ENCODE measurements around the gene AOAH. TPM values are rescaled to one million over a fixed set of nuclear protein-coding genes. Genes with fewer than 3 reads are reported as not detected.

Gene AOAH
- total RNA-seq, 4 donors from 2014 or later, result 0.68 to 12.0 (median 4.8) TPM

GRCh38 chr7:36571190-36571560 is 153.1 kb downstream of the AOAH start:
- Histone ChIP-seq H3K36me3 (no peaks in the 10 kb centered on the region), H3K27ac (no peak overlapping the region), H3K4me1 (peaks cover 0 to 12% (median 4%) of the 10 kb centered on the region in 3 donors), H3K9me3 (no peaks in the 10 kb centered on the region), H3K27me3 (no peaks in the 10 kb centered on the region), H3K4me3 (no peak overlapping the region)
- intact Hi-C loops (cut with DNase I), result no loop called here
- no peak for DNase-seq
- WGBS, 2 donors, result 0% methylated on average over 1 of the region's 1 CpG
- TF ChIP-seq POLR2A (IDR thresholded peaks at IDR 0.05) (no peak), CTCF (IDR thresholded peaks at IDR 0.05) (no peak)

GRCh38 chr7:36570528-36571189 is 153.6 kb downstream of the AOAH start:
- H3K27ac ChIP-seq, result no peak overlapping the region
- TF ChIP-seq CTCF (IDR thresholded peaks at IDR 0.05) (no peak), POLR2A (IDR thresholded peaks at IDR 0.05) (no peak)
- WGBS, 2 donors, result 72% methylated on average over 11 of the region's 11 CpGs
- no peak for DNase-seq
- H3K4me1 ChIP-seq, result peaks cover 0 to 17% (median 7%) of the 10 kb centered on the region in 3 donors
- H3K4me3 ChIP-seq, result no peak overlapping the region
- intact Hi-C loops (cut with DNase I), result no loop called here
- no peaks in the 10 kb centered on the region for H3K9me3 ChIP-seq
- H3K27me3 ChIP-seq, result no peaks in the 10 kb centered on the region
- no peaks in the 10 kb centered on the region for H3K36me3 ChIP-seq

- WGBS, 2 donors, result 15 to 40% methylated on average over 1 of the region's 1 CpG
- TF ChIP-seq CTCF (IDR thresholded peaks at IDR 0.05) (no peak), POLR2A (IDR thresholded peaks at IDR 0.05) (no peak)
- H3K9me3 ChIP-seq, result no peaks in the 10 kb centered on the region
Measured at GRCh38 chr7:36568452-36568849, 155.8 kb downstream of the AOAH start.

GRCh38 chr7:36567699-36568451 is 156.4 kb downstream of the AOAH start:
- no peaks in the 10 kb centered on the region for H3K9me3 ChIP-seq
- H3K4me1 ChIP-seq, result peaks cover 0 to 35% (median 10%) of the 10 kb centered on the region in 3 donors
- intact Hi-C loops (cut with DNase I), result no loop called here
- no peaks in the 10 kb centered on the region for H3K27me3 ChIP-seq
- H3K4me3 ChIP-seq, result no peak overlapping the region
- WGBS, 2 donors, result 63 to 76% methylated on average over 7 of the region's 7 CpGs
- no peaks in the 10 kb centered on the region for H3K36me3 ChIP-seq
- no peak overlapping the region for H3K27ac ChIP-seq
- no peak for DNase-seq
- TF ChIP-seq POLR2A (IDR thresholded peaks at IDR 0.05) (no peak), CTCF (IDR thresholded peaks at IDR 0.05) (no peak)

More at GRCh38 chr7:36568452-36568849, 155.8 kb downstream of the AOAH start:
- no peaks in the 10 kb centered on the region for H3K27me3 ChIP-seq
- intact Hi-C loops (cut with DNase I), result no loop called here
- no peak overlapping the region for H3K27ac ChIP-seq
- no peak for DNase-seq
- no peak overlapping the region for H3K4me3 ChIP-seq
- H3K4me1 ChIP-seq, result peaks cover 0 to 35% (median 10%) of the 10 kb centered on the region in 3 donors
- no peaks in the 10 kb centered on the region for H3K36me3 ChIP-seq

GRCh38 chr7:36565792-36566356 is 158.4 kb downstream of the AOAH start:
- Histone ChIP-seq H3K4me1 (peaks cover 0 to 35% (median 10%) of the 10 kb centered on the region in 3 donors), H3K36me3 (no peaks in the 10 kb centered on the region), H3K27me3 (no peaks in the 10 kb centered on the region), H3K9me3 (no peaks in the 10 kb centered on the region), H3K4me3 (no peak overlapping the region), H3K27ac (no peak overlapping the region)
- TF ChIP-seq POLR2A (IDR thresholded peaks at IDR 0.05) (no peak), CTCF (IDR thresholded peaks at IDR 0.05) (no peak)
- WGBS, 2 donors, result 38 to 57% methylated on average over 5 of the region's 5 CpGs
- intact Hi-C loops (cut with DNase I), result no loop called here
- no peak for DNase-seq

Data from esophagus squamous epithelium (tissue), 5 donors.